Measurements from ENCODE around the gene SLC25A34.

The SLC25A34 gene

DNA sequence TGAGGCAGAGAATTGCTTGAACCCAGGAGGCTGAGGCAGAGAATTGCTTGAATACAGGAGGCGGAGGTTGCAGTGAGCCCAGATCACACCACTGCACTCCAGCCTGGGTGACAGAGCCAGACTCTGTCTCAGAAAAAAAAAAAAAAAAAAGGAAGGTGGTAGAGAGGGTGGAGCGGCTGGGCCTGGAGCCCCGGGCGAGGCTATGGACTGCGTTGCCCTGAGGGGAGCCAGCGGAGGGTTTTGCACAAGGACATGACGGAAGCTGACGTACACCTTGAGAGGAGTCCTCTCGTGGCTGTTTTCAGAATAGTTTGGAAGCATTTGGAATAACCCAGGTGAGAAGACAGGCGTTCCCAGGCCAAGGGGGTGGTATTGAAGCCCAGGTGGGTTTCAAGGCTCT is 15.7 kb downstream of the SLC25A34 start:
- no peak for DNase-seq

DNA sequence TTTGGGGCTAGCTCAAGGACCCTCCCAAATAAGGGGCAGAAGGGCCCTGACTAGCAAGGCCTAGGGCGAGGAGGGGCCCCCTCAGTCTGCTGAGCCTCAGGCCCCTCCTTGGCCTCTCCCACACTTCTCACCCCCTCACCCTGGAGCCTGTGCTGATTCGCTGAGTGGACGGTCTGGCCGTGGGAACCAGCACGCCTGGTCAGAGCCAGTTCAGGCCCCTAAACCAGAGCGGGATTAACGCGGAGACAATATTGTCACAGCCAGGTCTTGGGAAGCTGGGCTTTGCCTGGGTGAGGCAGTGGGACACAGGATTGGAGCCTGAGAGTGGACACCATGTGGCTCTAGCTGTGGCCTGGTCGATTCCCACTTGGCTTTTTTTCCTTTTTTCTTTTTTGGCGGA is 17.7 kb downstream of the SLC25A34 start:
- DNase-seq = no peak

DNA sequence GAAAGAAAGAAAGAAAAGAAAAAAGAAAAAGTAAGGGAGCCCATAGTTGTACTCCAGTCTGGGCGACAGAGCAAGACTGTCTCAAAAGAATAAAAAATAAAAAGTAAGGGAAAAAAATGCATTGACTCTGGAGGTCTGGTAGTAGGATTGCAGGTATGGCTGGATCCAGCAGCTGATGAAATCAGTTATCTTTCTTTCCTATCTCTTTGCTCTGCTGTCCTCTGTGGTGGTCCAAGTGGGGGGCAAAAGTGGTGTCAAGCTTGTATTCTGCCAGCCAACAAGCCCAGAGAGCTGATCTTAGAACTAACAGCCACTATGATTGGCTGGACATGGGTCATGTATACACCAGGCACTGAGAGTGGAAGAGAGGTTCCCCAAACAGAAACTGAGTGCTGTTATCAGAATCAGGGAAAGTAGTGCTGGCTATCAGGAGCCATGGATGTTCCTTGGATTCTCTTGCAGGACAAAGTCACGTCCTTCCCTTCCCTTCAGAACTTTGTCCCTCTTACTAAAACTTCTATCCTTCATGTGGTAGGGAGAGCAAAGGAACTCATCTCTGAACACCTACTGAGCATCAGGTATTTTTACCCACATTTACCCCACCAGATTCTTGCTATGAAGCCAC is 19.1 kb downstream of the SLC25A34 start:
- DNase-seq = no peak

DNA sequence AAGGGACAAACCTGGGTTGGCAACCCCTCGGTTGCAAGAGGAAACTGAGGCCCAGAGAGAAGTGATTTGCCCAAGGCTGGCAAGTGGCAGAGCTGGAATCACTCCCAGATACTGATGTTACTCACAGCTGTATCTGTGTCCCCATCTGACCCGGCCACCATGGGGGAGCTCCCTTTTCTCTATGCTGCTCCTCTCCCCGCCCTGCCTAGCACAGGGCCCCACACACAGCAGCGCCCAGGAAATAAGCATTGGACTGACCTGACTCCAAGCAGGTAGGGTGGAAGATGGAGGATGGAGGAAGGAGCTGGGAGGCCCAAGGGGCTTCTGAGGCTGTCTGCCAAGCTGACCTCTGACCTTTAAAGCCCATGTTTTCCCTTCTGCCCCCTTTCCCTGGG is 19.6 kb downstream of the SLC25A34 start:
- DNase-seq = peak in 2 of 51 donors; percentile 8 to 15

DNA sequence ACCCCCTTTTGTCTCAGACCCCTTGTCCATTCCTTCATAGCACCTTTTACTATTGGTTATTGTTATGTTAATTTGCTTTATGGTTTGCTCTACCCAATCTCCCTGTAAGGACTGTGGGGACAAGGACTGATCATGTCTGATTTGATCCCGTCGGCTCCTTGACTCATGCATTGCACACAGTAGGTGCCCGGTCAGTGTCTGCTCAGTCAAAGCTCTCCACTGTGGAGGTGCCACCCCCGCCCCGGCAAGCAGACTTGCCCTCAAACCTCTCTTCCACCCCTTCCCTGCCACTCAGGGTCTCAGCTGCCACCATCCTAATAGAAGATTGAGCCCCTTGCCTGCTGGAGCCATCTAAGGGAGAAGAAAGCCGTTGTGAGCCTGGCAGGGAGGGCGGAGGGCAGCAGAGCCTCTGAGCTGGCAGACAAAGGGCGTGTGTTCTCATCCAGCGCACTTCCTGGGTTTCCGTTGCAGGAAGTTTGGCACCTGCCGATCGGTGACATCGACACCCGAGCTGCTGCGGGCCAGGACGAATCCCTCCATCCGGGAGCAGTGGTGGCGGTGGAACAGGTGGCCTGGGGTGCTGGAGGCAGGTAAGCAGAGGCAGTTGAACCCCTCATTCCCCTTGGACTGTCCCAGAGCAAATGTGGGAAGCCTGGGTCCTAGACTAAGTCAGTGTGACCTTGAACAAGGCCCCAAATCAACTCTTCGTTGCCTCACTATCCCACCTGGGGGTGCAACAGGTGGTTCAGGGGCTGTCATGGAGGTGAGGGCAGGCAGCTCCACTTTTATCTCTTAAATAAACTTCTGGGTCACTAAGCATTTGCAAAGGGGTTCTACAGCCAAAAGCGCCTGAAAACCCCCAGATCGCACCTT is 20.3 kb downstream of the SLC25A34 start:
- peak in 3 of 51 donors; percentile 7 to 48 (median 37) for DNase-seq

DNA sequence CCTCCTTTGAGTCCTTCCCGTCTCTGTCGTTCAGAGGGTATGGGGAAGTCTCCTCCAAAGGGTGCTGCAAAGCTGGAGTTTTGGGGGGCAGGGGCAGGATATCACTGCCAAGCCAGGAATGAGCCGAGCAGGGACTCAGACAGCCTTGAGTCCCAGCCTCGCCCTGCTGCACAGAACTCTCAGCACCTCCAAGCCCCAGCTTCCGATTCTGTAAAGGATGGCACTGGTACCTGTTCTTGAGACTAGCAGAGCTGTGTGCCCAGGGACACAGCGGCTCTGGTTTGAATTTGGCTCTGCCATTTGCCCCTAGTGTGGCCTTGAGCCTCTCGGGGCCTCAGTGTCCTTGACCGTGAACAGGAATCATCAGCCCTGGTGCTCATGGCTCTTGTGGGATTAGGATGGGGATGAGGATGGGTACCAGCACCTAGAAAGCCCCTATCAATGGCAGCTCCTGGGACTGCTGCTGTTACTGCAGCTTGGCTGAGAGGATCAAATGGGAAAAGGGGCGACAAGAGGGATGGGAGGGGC is 21.0 kb downstream of the SLC25A34 start:
- DNase-seq = no peak

DNA sequence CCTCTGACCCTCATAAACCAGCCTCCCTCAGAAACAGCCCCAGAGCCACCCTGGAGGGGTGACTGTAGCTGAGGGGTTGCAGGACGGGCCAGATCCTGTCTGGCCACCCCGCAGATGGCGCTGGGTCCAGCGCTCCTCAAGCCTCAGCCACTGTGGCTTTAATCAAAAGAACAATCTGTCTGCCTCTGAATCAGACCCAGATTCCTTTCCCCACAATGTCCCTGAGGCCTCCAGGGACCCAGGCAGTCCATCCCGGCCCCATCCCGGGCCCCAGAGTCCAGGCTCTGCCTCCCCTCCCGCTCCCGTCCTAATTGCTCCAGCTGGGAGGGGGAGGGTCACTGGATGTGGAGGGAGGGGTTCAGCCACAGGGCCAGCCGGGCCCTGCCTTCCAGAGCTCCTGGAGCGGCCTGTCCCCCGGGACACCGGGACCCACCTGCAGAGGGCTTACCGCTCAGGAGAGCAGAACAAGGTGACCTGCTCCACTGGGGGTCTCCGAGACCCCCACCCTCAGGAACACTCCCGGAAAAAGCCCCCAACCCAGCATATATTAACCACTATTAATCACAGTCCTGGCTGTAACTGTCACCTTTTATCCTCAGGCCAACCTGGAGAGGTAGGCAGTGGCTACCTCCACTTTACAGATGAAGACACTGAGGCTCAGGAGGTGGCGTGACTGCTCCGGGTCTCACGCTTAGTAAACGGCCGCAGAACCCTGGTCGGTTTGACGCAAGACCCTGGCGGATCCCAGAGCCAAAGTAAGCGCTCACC is 21.7 kb downstream of the SLC25A34 start:
- no peak for DNase-seq

DNA sequence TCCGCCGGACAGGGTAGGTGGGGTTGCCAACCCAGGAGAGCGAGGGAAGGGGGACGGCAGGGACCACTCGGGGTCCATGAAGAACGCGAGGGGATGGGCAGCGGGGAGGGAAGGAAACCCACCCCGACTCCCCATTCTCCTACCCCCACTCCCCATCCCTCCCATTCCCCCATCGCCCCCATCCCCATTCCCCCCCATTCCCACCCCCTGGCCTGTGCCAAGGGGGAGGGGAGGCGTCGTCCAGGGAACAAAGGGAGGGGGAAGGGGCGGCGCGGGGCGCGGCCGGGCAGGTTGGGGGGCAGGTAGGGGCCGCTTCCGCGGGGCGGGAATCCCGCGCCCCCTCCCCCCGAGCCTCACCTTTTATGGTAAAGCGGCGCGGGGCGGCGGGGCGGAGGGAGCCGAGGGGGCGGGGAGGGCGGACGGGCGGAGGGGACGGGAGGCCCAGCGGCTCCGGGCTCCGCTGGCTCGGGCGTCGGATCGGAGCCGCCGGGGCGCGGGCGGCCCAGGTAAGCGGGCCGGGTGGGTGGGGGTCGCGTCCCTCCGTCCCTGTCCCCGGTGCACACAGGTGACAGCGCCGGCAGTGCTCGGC is 22.4 kb downstream of the SLC25A34 start, which contains the start of gene FBLIM1:
TSS of gene FBLIM1 (plus strand) at position 453 of the 589 bp plus-strand sequence. CDS start 6,189 bp downstream, outside the sequence.
- DNase-seq = no peak

DNA sequence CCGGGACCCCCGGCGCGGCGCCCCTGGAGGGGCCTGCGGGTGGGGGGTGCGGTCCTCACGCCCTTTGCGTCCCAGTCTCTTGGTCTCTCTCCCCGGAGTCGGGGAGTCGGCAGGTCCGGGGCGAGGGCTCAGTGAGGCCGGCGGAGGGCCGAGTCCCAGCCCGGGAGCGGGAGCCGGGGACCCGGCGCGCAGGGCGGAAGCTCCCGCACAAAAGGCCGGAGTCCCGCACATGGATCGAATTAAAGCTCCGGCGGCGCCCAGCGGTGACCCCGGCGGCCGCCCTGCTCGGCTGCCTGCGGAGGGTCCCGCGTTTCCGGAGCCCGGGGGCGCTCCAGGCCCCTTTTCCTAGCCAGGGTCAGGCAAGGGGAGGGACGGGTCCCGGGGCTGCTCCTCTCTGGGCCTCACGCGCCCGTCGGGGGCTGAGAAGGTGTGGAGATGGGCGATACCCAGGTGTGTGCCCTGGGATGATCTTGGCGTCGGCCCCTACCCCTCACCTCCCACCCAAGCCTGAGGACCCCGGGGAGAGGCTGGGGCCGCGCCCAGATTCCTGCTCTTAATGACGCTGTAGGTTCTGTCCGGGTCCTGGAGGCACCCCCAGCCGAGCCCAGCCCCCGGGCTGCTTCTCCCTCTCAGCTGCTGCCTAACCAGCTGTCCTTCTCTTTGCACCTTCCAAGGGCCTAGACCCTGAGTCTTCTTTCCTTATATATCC is 23.0 kb downstream of the SLC25A34 start:
- DNase-seq = no peak

DNA sequence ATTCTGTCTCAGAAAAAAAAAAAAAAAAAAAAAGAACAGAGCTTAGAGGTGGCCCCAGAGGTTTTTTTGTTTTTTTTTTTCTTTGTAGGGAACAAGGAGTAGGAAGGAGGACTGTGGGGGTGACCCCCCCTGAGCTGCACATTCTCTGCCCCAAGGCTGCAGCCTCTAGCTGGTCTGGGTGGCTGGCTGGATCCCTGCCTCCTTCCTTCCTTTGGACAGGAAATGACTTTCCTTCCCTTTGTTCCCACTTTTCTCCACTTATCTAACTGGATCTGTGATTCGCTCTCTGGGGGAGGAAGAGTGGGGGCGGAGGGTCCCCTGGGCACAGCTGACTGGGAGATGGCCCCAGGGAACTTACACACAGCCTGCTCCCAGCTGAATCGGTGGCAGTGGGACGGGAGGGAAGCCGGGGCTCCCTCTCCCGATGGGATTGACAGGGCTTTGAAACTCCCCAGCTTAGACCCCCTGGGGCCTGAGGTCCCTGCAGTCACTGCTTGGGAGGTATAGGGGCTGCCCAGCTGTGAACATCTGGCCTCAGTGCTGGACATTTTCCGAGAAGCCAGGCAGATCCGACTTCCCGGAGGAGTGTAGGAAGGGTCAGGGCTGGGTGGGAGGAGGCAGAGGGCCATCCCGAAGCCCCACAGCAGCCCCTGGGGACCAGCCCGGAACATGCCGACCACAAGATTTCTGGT is 24.6 kb downstream of the SLC25A34 start:
- no peak for DNase-seq

DNA sequence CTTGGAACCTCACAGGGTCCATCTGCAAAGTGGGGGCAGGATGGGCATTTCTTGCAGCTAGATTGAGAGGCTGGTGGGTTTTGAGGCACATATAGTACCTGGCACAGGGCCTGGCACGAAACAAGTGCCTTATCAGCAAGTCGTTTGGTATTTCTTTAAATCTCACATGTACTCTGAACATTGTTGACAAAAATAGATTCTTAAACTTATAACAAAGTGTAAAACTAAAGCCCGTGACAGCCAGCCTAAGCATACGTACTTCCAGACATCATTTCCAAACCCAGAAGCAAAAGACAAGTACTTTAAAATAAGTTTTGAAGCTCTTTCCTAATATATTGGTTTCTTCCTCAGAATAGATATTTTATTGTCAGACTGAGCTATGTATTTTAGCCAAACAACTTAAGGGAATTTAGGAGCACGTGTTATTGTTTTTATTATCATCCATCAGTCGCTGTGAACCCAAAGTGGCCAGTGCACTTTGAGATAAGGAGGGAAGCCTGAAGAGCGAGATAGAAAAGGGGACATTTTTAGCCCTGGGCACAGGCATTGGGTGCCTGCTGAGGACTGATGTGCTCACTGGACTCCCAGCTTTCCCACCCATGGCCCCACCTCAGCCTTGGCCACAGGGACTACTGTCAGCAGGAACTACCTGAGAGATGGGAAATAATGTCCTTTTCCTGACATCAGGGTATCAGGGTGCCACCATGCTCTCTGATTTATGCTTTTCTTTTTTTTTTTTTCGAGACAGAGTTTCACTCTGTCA is 25.5 kb downstream of the SLC25A34 start:
- DNase-seq = no peak

DNA sequence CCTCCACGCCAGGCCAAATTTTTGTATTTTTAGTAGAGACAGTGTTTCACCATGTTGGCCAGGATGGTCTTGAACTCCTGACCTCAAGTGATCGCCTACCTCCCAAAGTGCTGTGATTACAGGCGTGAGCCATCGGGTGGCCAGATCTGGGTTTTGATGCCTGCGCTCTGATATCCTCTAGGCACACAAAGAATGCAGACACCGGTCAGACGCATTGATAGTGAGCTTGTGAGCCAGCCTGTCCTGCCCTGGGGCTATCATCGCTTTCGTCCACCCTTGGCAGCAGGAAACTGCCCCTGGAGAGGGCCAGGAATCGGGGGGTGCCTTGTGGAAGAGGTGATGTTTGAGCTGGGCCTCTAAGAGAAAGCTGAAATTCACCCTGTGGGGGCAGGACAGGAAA is 26.5 kb downstream of the SLC25A34 start:
- no peak for DNase-seq

DNA sequence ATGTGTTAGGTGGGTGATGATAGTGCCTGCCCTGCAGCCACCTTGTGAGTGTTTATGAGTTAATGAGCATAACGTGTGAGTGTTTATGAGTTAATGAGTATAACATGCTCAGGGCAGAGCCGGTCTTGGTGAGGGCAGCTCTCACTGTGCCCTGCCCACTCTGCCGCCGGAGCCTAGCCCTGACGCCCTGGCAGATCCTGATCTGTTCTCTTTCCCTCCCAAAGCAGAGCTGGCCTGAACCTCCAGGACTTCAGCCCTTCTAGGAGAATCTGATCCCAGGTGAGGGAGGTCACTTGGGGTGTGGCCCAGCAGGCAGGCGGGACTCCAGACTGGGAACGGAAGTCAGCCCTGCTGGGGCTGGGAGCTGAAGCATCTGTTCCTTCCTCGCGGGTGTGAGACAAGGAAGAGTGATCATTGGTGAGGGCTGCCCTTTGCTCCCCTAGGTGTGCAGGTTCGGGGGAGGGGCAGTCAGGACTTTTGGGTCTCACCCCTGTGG is 28.3 kb downstream of the SLC25A34 start:
- DNase-seq = no peak

DNA sequence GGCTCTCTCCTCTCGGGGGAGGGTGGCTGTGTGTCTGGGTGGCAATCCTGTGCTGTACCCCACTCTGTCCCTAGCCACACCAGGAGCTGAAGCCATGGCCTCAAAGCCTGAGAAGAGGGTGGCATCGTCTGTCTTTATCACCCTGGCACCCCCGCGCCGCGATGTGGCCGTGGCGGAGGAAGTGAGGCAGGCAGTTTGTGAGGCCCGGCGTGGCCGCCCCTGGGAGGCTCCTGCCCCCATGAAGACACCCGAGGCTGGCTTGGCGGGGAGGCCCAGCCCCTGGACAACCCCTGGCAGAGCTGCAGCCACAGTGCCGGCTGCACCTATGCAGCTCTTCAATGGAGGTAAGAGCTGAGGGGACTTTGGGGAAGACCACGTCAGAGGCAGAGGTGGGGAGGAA is 28.8 kb downstream of the SLC25A34 start:
- DNase-seq = no peak

DNA sequence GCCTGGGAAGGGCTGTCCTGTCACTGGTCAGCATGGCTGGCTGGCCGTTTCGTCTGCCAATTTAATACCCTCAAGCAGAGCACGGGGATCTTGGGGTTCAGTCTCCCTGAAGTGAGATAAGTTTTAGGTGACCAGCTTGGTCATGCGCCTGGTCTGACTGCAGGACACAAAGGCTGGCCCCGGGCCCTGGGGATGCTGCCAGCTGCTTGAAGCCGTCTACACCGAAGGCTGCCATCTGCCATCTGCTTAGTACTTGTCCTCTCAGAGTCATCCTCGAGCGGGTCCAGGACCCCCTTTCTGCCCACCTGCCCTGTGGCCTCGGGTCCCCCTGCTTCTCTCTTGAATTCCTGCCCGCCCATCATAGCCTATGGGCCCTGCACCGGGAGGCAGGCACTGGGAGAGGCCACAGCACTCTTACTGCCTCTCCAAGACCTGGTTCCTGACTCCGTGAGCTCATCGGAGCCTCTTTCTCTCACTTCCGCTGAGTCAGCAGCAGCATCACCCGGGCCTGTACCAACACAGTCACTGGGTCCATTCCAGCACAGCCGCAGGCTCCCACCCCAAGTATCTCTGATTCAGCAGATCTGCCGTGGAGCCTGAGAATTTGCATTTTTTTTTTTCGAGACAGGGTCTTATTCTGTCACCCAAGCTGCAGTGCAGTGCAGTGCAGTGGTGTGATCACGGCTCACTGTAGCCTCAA is 29.6 kb downstream of the SLC25A34 start:
- DNase-seq = peak in 3 of 51 donors; percentile 7 to 30 (median 28)

DNA sequence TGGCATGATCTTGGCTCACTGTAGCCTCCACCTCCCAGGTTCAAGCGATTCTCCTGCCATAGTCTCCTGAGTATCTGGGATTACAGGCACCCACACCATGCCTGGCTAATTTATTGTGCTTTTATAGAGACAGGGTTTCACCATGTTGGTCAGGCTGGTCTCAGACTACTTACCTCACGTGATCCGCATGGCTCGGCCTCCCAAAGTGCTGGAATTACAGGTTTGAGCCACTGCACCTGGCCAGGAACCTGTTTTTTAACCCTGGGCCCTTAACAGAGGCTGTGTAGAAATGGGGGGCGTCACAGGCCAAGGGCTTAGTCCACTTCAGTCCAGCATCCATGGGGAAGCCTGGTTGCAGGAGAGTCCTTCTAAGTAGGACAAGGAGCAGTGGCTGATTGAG is 31.9 kb downstream of the SLC25A34 start:
- DNase-seq = no peak

DNA sequence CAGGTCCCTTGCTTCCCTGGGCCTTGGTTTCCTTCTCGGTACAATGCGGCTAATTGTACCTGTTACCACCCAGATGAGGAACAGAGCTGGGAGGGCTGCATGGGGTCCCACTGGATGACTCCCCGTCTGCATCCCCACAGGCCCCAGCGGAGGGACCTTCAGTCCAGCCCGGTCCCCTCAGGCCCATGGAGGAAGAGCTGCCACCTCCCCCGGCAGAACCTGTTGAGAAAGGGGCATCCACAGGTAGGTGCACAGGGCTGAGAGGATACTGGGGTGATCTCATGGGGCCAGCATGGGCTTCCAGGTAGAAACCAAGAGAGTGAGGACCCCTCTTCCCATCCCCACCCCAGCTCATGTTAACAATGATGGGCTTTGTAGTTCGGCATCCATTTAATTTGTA is 32.3 kb downstream of the SLC25A34 start:
- DNase-seq = no peak

DNA sequence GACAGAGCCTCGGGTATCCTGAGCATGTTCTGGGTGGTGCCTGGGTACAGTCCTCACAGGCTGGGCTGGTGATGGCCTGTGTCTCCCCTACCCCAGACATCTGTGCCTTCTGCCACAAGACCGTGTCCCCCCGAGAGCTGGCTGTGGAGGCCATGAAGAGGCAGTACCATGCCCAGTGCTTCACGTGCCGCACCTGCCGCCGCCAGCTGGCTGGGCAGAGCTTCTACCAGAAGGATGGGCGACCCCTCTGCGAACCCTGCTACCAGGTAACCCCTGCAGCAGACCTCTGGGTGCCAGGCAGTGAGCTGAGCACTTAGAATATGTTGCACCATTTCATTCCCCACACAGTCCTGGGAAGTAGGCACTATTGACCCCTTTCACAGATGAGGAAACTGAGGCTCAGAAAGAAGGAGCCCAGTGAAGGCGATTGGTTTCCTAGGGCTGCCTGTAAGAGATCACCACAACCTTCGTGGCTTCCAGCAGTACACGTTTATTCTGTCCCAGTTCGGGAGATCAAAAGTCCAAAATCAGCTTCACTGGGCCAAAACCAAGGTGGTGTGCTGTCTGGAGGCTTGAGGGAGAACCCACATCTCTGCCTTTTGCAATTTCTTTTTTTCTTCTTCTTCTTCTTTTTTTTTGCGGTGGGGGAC is 34.4 kb downstream of the SLC25A34 start:
- DNase-seq = no peak

Data from hypothalamus (tissue), 51 donors.